ENCODE results near the gene PKMYT1. TPM values are rescaled to one million over a fixed set of nuclear protein-coding genes. Genes with fewer than 3 reads are reported as not detected.

The PKMYT1 gene
- total and polyA plus RNA-seq, 2 experiments from 2014 or later: 90.9 to 100 TPM

GRCh38 chr16:2950353-2950724 is 29.9 kb downstream of the PKMYT1 start (continued):
- TF ChIP-seq ZNF462 (CRISPR knock-in tag; IDR thresholded peaks at IDR 0.05): no peak

GRCh38 chr16:2949705-2950352 is 30.4 kb downstream of the PKMYT1 start:
- H3K27ac Mint-ChIP-seq: no peak overlapping the region
- no peaks in the 10 kb centered on the region for H3K27me3 ChIP-seq (ENCODE audit: insufficient read depth)
- H3K36me3 Mint-ChIP-seq (ENCODE audit: low read depth): peaks cover 10% of the 10 kb centered on the region; the same call in 1 of the 3 replicates
- H3K27ac ChIP-seq (ENCODE audit: low read depth): no peak overlapping the region
- H3K4me2 ChIP-seq: no peak overlapping the region
- no peaks in the 10 kb centered on the region for H3F3A ChIP-seq (replicated peaks; ENCODE audit: low read depth)
- no peak overlapping the region for H3K4me3 Mint-ChIP-seq
- peaks cover 5% of the 10 kb centered on the region for H3K4me1 Mint-ChIP-seq
- H3K9me2 ChIP-seq (ENCODE audit: insufficient read depth): no peaks in the 10 kb centered on the region
- no peaks in the 10 kb centered on the region for H3K79me2 ChIP-seq (replicated peaks; ENCODE audit: insufficient read depth)
- no peak for ATAC-seq
- no peak overlapping the region for H2AFZ ChIP-seq
- H4K20me1 ChIP-seq (replicated peaks; ENCODE audit: insufficient read depth): no peaks in the 10 kb centered on the region
- TF ChIP-seq NANOG (IDR thresholded peaks at IDR 0.05; ENCODE audit: borderline replicate concordance) (no peak), CTCF (conservative IDR thresholded peaks at IDR 0.05; ENCODE audit: low read depth in 2 of 2) (no peak), EZH2 (IDR thresholded peaks at IDR 0.05; ENCODE audit: low read depth, unreplicated experiment) (no peak), CREB1 (CRISPR knock-in tag; IDR thresholded peaks at IDR 0.05; ENCODE audit: low read depth) (no peak)
- H3K27me3 Mint-ChIP-seq (ENCODE audit: insufficient read depth, low read depth, poor library complexity): peaks cover 9% of the 10 kb centered on the region
- H3K4me3 ChIP-seq: no peak overlapping the region
- no peaks in the 10 kb centered on the region; the same call in 1 of the 2 replicates for H3K4me1 ChIP-seq (ENCODE audit: insufficient read depth)
- DNase-seq (ENCODE audit: low spot score): no peak
- H3K9me3 Mint-ChIP-seq: no peaks in the 10 kb centered on the region; the same call in 2 of the 3 replicates
- H3K36me3 ChIP-seq (ENCODE audit: insufficient read depth): no peaks in the 10 kb centered on the region

Measured in GM23338 (cell line).